GM12891 (cell line): ENCODE measurements around the gene WIZ.
A peak's percentile ranks its signal among the peaks of the same experiment; 100 is the strongest.
"Not testable (repeated sequence)": the region's sequence is repeated elsewhere in the genome, so short reads cannot be mapped to it uniquely, and the experiment has no call there.

Experiments
- DNase-seq: peaks from one replicate; pipeline ENCODE4 v3.0.0; 2011; ENCODE audit warnings: low spot score; ENCODE audit not compliant: insufficient read length
- FAIRE-seq: peaks from 2 replicates; lab custom pipeline; 2011; peaks lifted over from hg19 to GRCh38; lab: Jason Lieb, UNC
- PAX5 ChIP-seq: IDR thresholded peaks from 2 replicates; pipeline ENCODE4 v1.6.1; 2011; ENCODE audit warnings: low read length, moderate library complexity, mild to moderate bottlenecking; ENCODE audit not compliant: insufficient read depth, severe bottlenecking
- POLR2A ChIP-seq: IDR thresholded peaks from 2 replicates; pipeline ENCODE4 v1.6.1; 2011; ENCODE audit warnings: low read depth, low read length, control low read depth
- POLR2AphosphoS5 ChIP-seq: IDR thresholded peaks from 2 replicates; pipeline ENCODE4 v1.6.1; 2011; ENCODE audit warnings: low read depth, low read length, control low read depth
- POU2F2 ChIP-seq: IDR thresholded peaks from 2 replicates; pipeline ENCODE4 v1.6.1; 2011; ENCODE audit warnings: low read depth, mild to moderate bottlenecking, control low read depth, low read length, moderate library complexity
- SPI1 ChIP-seq: IDR thresholded peaks from 2 replicates; pipeline ENCODE4 v1.6.1; 2011; ENCODE audit warnings: low read depth, low read length, control low read depth
- TAF1 ChIP-seq: IDR thresholded peaks from 2 replicates; pipeline ENCODE4 v1.6.1; 2011; ENCODE audit warnings: low read depth, low read length, control low read depth

Gene WIZ

GRCh38 chr19:15412832-15413231 is 36.9 kb downstream of the WIZ start:
- TF ChIP-seq TAF1 (no peak), POLR2AphosphoS5 (no peak), PAX5 (no peak), POLR2A (no peak), POU2F2 (no peak), SPI1 (no peak)
- DNase-seq (no peak), FAIRE-seq (no peak)

DNA sequence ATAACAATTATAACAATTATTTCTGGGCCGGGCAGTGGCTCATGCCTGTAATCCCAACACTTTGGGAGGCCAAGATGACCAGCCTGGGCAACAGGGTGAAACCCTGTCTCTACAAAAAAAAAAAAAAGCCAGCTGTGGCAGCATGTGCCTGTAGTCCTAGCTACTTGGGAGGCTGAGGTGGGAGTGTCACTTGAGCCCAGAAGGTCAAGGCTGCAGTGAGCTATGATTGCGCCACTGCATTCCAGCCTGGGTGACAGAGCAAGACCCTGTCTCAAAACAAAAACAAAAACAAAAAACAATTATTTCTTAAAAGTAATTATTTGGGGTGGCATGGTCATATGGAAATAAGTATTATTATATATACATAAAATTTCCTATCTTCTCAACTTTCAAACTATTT is 38.4 kb downstream of the WIZ start:
- not testable (repeated sequence) for FAIRE-seq, DNase-seq

- FAIRE-seq (no peak), DNase-seq (no peak)
- TF ChIP-seq POLR2A: no peak
- no peak for TF ChIP-seq PAX5
- TF ChIP-seq POU2F2: no peak
- TF ChIP-seq POLR2AphosphoS5: no peak
Measured at GRCh38 chr19:15404780-15405211, 45.0 kb downstream of the WIZ start.

DNA sequence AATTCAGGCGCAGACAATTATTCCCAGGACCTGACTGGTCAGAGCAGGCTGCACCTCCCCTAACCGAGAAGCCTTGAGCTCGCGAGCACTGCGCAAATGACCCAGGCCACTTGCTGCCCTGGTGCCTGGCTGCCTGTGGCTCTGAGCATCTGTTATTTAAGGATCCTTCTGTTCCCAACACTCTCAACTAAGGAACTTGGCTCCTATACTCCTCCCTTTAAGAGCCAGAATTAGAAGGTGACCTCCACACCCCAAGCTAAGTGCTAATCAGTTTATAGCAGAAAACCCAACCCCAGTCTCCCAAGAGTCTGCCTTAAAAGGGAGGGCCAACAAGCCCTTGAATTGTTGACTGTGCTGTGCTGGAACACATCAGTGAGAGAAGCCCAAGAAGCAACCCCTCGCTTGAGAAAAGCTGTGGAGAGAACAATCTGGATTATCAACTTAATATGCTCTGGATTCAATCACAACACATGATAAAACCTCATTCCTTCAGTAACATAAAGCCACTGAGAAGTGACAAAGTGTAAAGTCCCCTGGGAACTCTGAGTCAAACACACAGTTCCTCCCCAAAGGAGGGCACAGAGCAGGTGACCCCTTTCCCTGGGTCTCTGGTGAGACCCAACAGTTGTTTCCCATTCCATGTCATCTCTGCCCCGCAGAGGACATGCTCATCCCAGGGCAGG is 45.5 kb downstream of the WIZ start:
- no peak for TF ChIP-seq PAX5
- no peak for TF ChIP-seq POU2F2
- TF ChIP-seq POLR2AphosphoS5: no peak
- no peak for TF ChIP-seq SPI1
- TF ChIP-seq POLR2A: no peak
- TF ChIP-seq TAF1: no peak
- FAIRE-seq: no peak
- no peak for DNase-seq

DNA sequence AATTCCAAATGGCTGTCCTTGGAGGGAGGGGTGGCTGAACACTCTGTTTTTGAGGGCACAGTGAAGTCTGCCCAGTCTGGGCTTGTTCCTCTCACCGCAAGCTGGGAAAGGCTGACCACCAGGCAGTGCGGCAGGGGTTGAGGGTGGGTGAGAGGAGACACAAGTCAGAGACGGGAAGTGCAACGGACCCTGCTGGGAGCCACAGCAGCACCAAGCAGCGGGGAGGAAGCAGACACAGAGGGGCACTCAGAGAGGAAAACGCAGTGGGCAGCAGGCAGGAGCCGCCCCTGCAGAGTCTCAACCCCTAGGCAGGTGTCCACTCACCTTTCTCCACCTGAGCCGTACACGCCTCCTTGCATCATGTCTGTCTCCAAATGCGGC is 46.6 kb downstream of the WIZ start:
- TF ChIP-seq POLR2AphosphoS5: no peak
- no peak for TF ChIP-seq SPI1
- no peak for TF ChIP-seq POLR2A
- no peak for TF ChIP-seq TAF1
- TF ChIP-seq POU2F2: no peak
- TF ChIP-seq PAX5: no peak
- FAIRE-seq: no peak
- DNase-seq: no peak

- DNase-seq: no peak
- TF ChIP-seq POLR2A (0 out of 2 replicates have a peak, but pooled peaks have one; percentile 26), SPI1 (no peak)
- FAIRE-seq: no peak
Measured at GRCh38 chr19:15402411-15403150, 47.2 kb downstream of the WIZ start.

- DNase-seq (no peak), FAIRE-seq (no peak)
- no peak for TF ChIP-seq SPI1
Measured at GRCh38 chr19:15401397-15401710, 48.4 kb downstream of the WIZ start.

DNA sequence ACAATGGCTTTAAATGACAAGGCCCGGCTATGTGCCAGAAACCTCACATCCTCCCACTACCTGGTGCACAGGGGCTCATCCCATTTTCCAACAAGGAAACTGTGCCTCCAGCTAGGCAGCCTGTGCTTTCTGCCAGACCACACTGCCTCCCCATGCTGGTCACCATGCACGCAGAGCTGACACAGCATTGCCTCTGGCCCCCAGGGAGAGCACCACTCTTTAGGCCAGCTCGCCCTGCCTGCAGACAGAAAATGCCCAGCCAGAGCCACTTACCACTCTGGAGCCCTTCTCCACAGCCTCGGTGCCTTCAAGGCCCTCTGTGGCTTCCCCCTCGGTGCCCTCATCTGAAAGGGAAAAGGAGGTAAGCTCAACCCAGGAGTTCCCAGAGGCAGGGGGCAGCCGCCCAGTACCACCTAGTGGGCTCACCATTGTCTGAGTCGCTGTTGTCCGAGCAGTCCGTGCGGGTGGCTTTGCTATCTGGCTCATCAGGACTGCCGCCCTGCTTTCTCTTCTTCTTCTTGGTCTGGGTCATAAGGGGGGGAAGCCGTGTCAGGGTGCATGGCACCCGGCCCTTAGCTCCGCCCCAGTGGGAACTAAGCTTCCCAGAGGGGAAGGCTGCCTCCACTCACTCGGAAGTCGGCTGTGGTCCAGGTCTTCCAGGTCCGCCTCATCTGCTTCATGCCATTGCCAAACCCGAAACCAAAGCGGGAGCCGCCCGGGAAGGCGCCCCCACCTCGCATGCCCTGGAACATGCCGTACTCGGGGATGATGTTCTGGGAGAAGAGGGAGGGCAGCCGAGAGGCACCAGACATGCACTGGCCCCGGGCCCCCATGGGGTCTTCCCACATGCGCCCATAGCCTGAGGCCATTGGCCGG is 49.0 kb downstream of the WIZ start:
- DNase-seq: no peak
- no peak for FAIRE-seq
- TF ChIP-seq POU2F2 (no peak), POLR2A (no peak), SPI1 (no peak), POLR2AphosphoS5 (no peak), PAX5 (no peak), TAF1 (no peak)

DNA sequence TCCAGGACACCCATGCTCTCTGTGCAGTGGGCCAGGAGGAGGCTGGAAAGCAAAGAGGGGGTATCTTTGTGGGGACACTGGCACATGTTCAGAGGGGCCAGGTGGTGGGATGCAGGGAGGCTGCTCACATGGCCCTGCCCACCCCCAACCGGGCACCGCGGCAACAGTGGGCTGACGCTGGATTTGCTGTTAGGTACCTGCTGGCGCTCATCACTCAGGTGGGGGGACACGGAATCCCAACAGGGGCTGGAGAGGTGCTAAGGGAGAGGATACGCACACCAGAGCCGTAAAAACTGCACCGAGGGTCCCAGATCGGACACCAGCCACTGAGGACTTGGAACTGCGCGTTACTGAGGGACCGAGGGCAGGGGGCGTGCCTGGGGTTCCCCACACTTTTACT is 50.1 kb downstream of the WIZ start:
- TF ChIP-seq POU2F2: no peak
- TF ChIP-seq SPI1: no peak
- no peak for TF ChIP-seq POLR2AphosphoS5
- TF ChIP-seq POLR2A: no peak
- no peak for TF ChIP-seq TAF1
- TF ChIP-seq PAX5: no peak
- FAIRE-seq (no peak), DNase-seq (no peak)

- no peak for DNase-seq
- FAIRE-seq: no peak
- TF ChIP-seq POLR2A (no peak), SPI1 (no peak), POLR2AphosphoS5 (no peak), PAX5 (no peak), POU2F2 (no peak), TAF1 (no peak)
Measured at GRCh38 chr19:15399234-15399515, 50.6 kb downstream of the WIZ start.
